ENCODE measurements around the gene CA11. TPM values are rescaled to one million over a fixed set of nuclear protein-coding genes. Genes with fewer than 3 reads are reported as not detected.

Gene CA11
- total and polyA plus RNA-seq, 2 experiments from 2014 or later: 8.8 to 29.7 TPM

DNA sequence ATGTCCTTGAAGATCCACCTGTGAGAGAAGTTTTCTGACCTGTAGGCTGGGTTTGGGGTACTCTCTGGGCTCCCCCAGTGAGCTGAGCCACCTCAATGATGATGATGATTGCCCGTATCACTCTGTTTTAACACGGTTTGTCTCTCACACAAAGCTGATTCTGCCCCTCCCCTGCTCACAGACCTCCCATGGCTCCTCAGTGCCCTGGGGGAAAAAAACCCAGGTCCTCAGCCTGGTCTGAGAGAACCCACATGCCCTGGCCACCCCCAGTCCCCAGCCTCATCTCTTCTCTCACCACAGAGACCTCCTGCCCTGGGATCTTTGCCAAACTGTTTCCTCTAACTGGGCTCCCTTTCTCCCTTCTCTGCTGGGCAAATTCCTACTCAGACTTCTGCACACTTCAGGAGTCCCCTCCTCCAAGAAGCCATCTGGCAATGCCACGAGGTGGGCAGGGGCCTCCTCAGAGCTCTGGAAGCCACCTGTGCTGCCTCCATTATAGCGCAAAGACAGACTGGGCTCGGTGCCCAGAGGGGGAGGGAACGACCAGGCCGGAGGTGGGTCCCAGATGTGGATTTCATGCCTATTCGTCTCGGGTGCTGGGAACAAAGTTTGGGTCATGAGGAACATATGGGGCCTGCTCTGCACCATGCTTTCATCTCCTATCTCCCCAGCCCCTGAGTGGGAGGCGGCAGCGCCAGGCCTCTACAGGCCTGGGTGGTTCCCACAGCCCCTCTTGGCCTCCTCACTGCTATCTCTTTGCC is 8.5 kb upstream of the CA11 start:
- Mint-ChIP-seq H3K36me3 (ENCODE audit: low read depth) (no peaks in the 10 kb centered on the region; the same call in 1 of the 3 replicates), H3K4me3 (no peak overlapping the region), H3K4me1 (peaks cover 11% of the 10 kb centered on the region), H3K9me3 (peaks cover 3% of the 10 kb centered on the region; the same call in 1 of the 3 replicates), H3K27me3 (ENCODE audit: insufficient read depth, low read depth, poor library complexity) (peaks cover 9% of the 10 kb centered on the region), H3K27ac (no peak overlapping the region)
- H3K4me2 ChIP-seq: no peak overlapping the region
- DNase-seq (ENCODE audit: low spot score) (no peak), ATAC-seq (no peak)
- H3K9me2 ChIP-seq (ENCODE audit: insufficient read depth): no peaks in the 10 kb centered on the region
- no peaks in the 10 kb centered on the region for H3K4me1 ChIP-seq (ENCODE audit: insufficient read depth)
- H3K79me2 ChIP-seq (replicated peaks; ENCODE audit: insufficient read depth): no peaks in the 10 kb centered on the region
- H2AFZ ChIP-seq: peak overlapping the region; percentile 81; the same call in 1 of the 2 replicates
- H3K36me3 ChIP-seq (ENCODE audit: insufficient read depth): no peaks in the 10 kb centered on the region
- no peak overlapping the region for H3K27ac ChIP-seq (ENCODE audit: low read depth)
- no peak for TF ChIP-seq EZH2phosphoT487 (IDR thresholded peaks at IDR 0.05; ENCODE audit: unreplicated experiment)
- no peak for TF ChIP-seq JUNB (IDR thresholded peaks at IDR 0.05; ENCODE audit: unreplicated experiment)
- TF ChIP-seq NANOG (IDR thresholded peaks at IDR 0.05; ENCODE audit: borderline replicate concordance): no peak
- TF ChIP-seq, protein P1, sequence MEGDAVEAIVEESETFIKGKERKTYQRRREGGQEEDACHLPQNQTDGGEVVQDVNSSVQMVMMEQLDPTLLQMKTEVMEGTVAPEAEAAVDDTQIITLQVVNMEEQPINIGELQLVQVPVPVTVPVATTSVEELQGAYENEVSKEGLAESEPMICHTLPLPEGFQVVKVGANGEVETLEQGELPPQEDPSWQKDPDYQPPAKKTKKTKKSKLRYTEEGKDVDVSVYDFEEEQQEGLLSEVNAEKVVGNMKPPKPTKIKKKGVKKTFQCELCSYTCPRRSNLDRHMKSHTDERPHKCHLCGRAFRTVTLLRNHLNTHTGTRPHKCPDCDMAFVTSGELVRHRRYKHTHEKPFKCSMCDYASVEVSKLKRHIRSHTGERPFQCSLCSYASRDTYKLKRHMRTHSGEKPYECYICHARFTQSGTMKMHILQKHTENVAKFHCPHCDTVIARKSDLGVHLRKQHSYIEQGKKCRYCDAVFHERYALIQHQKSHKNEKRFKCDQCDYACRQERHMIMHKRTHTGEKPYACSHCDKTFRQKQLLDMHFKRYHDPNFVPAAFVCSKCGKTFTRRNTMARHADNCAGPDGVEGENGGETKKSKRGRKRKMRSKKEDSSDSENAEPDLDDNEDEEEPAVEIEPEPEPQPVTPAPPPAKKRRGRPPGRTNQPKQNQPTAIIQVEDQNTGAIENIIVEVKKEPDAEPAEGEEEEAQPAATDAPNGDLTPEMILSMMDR (conservative IDR thresholded peaks at IDR 0.05; ENCODE audit: low read depth in 2 of 2): no peak
- TF ChIP-seq ZNF331 (CRISPR knock-in tag; IDR thresholded peaks at IDR 0.05; ENCODE audit: low read depth): no peak
- TF ChIP-seq EZH2 (IDR thresholded peaks at IDR 0.05; ENCODE audit: low read depth, unreplicated experiment): no peak
- no peak for TF ChIP-seq ZNF114 (CRISPR knock-in tag; IDR thresholded peaks at IDR 0.05)
- TF ChIP-seq, protein P2, sequence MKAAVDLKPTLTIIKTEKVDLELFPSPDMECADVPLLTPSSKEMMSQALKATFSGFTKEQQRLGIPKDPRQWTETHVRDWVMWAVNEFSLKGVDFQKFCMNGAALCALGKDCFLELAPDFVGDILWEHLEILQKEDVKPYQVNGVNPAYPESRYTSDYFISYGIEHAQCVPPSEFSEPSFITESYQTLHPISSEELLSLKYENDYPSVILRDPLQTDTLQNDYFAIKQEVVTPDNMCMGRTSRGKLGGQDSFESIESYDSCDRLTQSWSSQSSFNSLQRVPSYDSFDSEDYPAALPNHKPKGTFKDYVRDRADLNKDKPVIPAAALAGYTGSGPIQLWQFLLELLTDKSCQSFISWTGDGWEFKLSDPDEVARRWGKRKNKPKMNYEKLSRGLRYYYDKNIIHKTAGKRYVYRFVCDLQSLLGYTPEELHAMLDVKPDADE (IDR thresholded peaks at IDR 0.05): no peak
- no peak for TF ChIP-seq CREB1 (CRISPR knock-in tag; IDR thresholded peaks at IDR 0.05; ENCODE audit: low read depth)
- TF ChIP-seq, protein P3, sequence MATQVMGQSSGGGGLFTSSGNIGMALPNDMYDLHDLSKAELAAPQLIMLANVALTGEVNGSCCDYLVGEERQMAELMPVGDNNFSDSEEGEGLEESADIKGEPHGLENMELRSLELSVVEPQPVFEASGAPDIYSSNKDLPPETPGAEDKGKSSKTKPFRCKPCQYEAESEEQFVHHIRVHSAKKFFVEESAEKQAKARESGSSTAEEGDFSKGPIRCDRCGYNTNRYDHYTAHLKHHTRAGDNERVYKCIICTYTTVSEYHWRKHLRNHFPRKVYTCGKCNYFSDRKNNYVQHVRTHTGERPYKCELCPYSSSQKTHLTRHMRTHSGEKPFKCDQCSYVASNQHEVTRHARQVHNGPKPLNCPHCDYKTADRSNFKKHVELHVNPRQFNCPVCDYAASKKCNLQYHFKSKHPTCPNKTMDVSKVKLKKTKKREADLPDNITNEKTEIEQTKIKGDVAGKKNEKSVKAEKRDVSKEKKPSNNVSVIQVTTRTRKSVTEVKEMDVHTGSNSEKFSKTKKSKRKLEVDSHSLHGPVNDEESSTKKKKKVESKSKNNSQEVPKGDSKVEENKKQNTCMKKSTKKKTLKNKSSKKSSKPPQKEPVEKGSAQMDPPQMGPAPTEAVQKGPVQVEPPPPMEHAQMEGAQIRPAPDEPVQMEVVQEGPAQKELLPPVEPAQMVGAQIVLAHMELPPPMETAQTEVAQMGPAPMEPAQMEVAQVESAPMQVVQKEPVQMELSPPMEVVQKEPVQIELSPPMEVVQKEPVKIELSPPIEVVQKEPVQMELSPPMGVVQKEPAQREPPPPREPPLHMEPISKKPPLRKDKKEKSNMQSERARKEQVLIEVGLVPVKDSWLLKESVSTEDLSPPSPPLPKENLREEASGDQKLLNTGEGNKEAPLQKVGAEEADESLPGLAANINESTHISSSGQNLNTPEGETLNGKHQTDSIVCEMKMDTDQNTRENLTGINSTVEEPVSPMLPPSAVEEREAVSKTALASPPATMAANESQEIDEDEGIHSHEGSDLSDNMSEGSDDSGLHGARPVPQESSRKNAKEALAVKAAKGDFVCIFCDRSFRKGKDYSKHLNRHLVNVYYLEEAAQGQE (IDR thresholded peaks at IDR 0.05; ENCODE audit: unreplicated experiment): no peak
- no peak for TF ChIP-seq POLR2AphosphoS5 (IDR thresholded peaks at IDR 0.05; ENCODE audit: low read depth)
- H3F3A ChIP-seq (replicated peaks; ENCODE audit: low read depth): no peaks in the 10 kb centered on the region
- H3K27me3 ChIP-seq (ENCODE audit: insufficient read depth): no peaks in the 10 kb centered on the region
- H4K20me1 ChIP-seq (replicated peaks; ENCODE audit: insufficient read depth): no peaks in the 10 kb centered on the region
- H3K4me3 ChIP-seq: no peak overlapping the region

Measured in GM23338 (cell line).